H1 (cell line): Measurements from ENCODE around the gene ANKFY1. TPM values are rescaled to one million over a fixed set of nuclear protein-coding genes. Genes with fewer than 3 reads are reported as not detected.
A peak's percentile ranks its signal among the peaks of the same experiment; 100 is the strongest.

Source experiments
- CTCF ChIA-PET: fragments of 300-600 bp; sonication (Branson Sonifier 250); formaldehyde crosslinking; loops from one replicate; lab custom pipeline; 2021; ENCODE audit not compliant: partially characterized antibody; lab: Charles Lee
- POLR2A ChIA-PET: fragments of 300-600 bp; sonication (Branson Sonifier 250); formaldehyde crosslinking; loops from one replicate; lab custom pipeline; 2021; ENCODE audit warnings: inconsistent platforms; ENCODE audit not compliant: partially characterized antibody; lab: Charles Lee
- DNase-seq, 2 experiments: peaks; one replicate each; pipeline versions ENCODE4 v3.0.0 to v3.0.0-alpha.2; 2010 to 2022; ENCODE audit warnings: low spot score in 2 of 2, low read depth in 1 of 2, mixed read lengths in 1 of 2
- FAIRE-seq: peaks from 2 replicates; lab custom pipeline; 2011; peaks lifted over from hg19 to GRCh38; lab: Jason Lieb, UNC
- H2AFZ ChIP-seq: 2 replicates; pipeline ENCODE4 v1.8.1; 2012; ENCODE audit warnings: low read length, inconsistent platforms
- H2AK5ac ChIP-seq: 2 replicates; pipeline ENCODE4 v1.6.1; 2013; ENCODE audit warnings: low read depth, low read length
- H2BK120ac ChIP-seq: replicated peaks from 2 replicates; pipeline ENCODE3; 2013; ENCODE audit warnings: low read depth, low read length, inconsistent platforms
- H2BK12ac ChIP-seq: 2 replicates; pipeline ENCODE4 v1.6.1; 2013; ENCODE audit warnings: low read depth, low read length
- H2BK15ac ChIP-seq: 2 replicates; pipeline ENCODE4 v1.6.1; 2013; ENCODE audit warnings: low read length
- H2BK20ac ChIP-seq: 2 replicates; pipeline ENCODE4 v1.6.1; 2013; ENCODE audit warnings: low read length
- H2BK5ac ChIP-seq: 2 replicates; pipeline ENCODE4 v1.6.1; 2013; ENCODE audit warnings: low read depth, low read length
- H3K14ac ChIP-seq: 2 replicates; pipeline ENCODE4 v1.6.1; 2013; ENCODE audit warnings: inconsistent platforms; ENCODE audit not compliant: insufficient read length
- H3K18ac ChIP-seq: 2 replicates; pipeline ENCODE4 v1.6.1; 2013; ENCODE audit warnings: low read length; ENCODE audit errors: extremely low read depth
- H3K23ac ChIP-seq: 2 replicates; pipeline ENCODE4 v1.6.1; 2013; ENCODE audit warnings: inconsistent platforms; ENCODE audit not compliant: insufficient read length
- H3K23me2 ChIP-seq: 2 replicates; pipeline ENCODE4 v1.6.1; 2013; ENCODE audit warnings: low read depth, low read length
- H3K27ac ChIP-seq: 2 replicates; pipeline ENCODE4 v1.6.1; 2011; ENCODE audit warnings: low read depth, low read length, inconsistent platforms
- H3K27me3 ChIP-seq, 4 experiments: replicated peaks in 1 of 4; 1 replicate in 1 of 4; 2 replicates in 3 of 4; pipeline versions ENCODE4 v1.6.1 to v1.8.1; 2011 to 2013; ENCODE audit warnings: low read length in 3 of 4, mild to moderate bottlenecking in 3 of 4, inconsistent platforms in 2 of 4, mixed read lengths in 2 of 4, moderate library complexity in 1 of 4; ENCODE audit not compliant: control insufficient read depth in 3 of 4, insufficient read depth in 3 of 4; ENCODE audit errors: extremely low read depth in 1 of 4
- H3K36me3 ChIP-seq, 4 experiments: 2 replicates each; pipeline versions ENCODE4 v1.6.1 to v1.8.1; 2011 to 2013; ENCODE audit warnings: mild to moderate bottlenecking in 4 of 4, low read length in 3 of 4, moderate library complexity in 2 of 4, control low read depth in 1 of 4, inconsistent platforms in 1 of 4; ENCODE audit not compliant: insufficient read depth in 4 of 4, control insufficient read depth in 2 of 4
- H3K4ac ChIP-seq: replicated peaks from 2 replicates; pipeline ENCODE3; 2013; ENCODE audit warnings: low read length, low read depth, mixed read lengths, inconsistent platforms; ENCODE audit not compliant: insufficient read length
- H3K4me1 ChIP-seq, 4 experiments: replicated peaks in 1 of 4; 1 replicate in 1 of 4; 2 replicates in 3 of 4; pipeline versions ENCODE4 v1.6.1 to v1.8.1; 2011 to 2013; ENCODE audit warnings: low read length in 3 of 4, inconsistent platforms in 2 of 4, mixed read lengths in 1 of 4; ENCODE audit not compliant: insufficient read depth in 4 of 4, control insufficient read depth in 3 of 4
- H3K4me2 ChIP-seq, 2 experiments: 2 replicates each; pipeline versions ENCODE4 v1.6.1 to v1.8.1; 2011 to 2013; ENCODE audit warnings: low read depth in 2 of 2, low read length in 2 of 2, control low read depth in 1 of 2, inconsistent platforms in 1 of 2, mild to moderate bottlenecking in 1 of 2; ENCODE audit not compliant: insufficient read depth in 1 of 2
- H3K4me3 ChIP-seq, 4 experiments: fragments of 200-600, 300-600 bp in 1 of 4; sonication (generic), shearing (Covaris generic), sonication (Bioruptor Twin) in 1 of 4; 2 replicates each; pipeline versions ENCODE4 v1.5.1 to v1.8.1; 2011 to 2016; ENCODE audit warnings: low read length in 4 of 4, low read depth in 3 of 4, control low read depth in 2 of 4, inconsistent platforms in 2 of 4, mild to moderate bottlenecking in 2 of 4, mixed read lengths in 1 of 4, moderate library complexity in 1 of 4; ENCODE audit not compliant: insufficient read depth in 2 of 4; ENCODE audit errors: extremely low read depth in 1 of 4
- H3K56ac ChIP-seq: replicated peaks from 2 replicates; pipeline ENCODE3; 2013; ENCODE audit warnings: low read depth, mild to moderate bottlenecking, mixed read lengths, low read length, inconsistent platforms; ENCODE audit not compliant: insufficient read length
- H3K79me1 ChIP-seq: 2 replicates; pipeline ENCODE4 v1.6.1; 2013; ENCODE audit warnings: low read depth, low read length, control low read depth
- H3K79me2 ChIP-seq, 2 experiments: 2 replicates each; pipeline versions ENCODE4 v1.6.1 to v1.8.1; 2012 to 2013; ENCODE audit warnings: low read length in 2 of 2, mild to moderate bottlenecking in 2 of 2, inconsistent platforms in 1 of 2; ENCODE audit not compliant: insufficient read depth in 2 of 2, control insufficient read depth in 1 of 2
- H3K9ac ChIP-seq, 4 experiments: replicated peaks in 1 of 4; 1 replicate in 1 of 4; 2 replicates in 3 of 4; pipeline versions ENCODE4 v1.6.1 to v1.8.1; 2011 to 2013; ENCODE audit warnings: low read depth in 3 of 4, low read length in 3 of 4, control low read depth in 2 of 4, mild to moderate bottlenecking in 2 of 4, moderate library complexity in 2 of 4, inconsistent platforms in 1 of 4; ENCODE audit errors: extremely low read depth in 1 of 4
- H3K9me3 ChIP-seq, 2 experiments: 2 replicates each; pipeline versions ENCODE4 v1.6.1 to v1.8.1; 2012 to 2013; ENCODE audit warnings: mild to moderate bottlenecking in 2 of 2, moderate library complexity in 2 of 2, control low read depth in 1 of 2, inconsistent platforms in 1 of 2, low read depth in 1 of 2, low read length in 1 of 2, mixed read lengths in 1 of 2; ENCODE audit not compliant: insufficient read depth in 2 of 2
- H4K20me1 ChIP-seq, 2 experiments: replicated peaks in 1 of 2; 2 replicates each; pipeline versions ENCODE3 to v1.8.1; 2011 to 2013; ENCODE audit warnings: inconsistent platforms in 2 of 2, low read length in 2 of 2, mild to moderate bottlenecking in 1 of 2; ENCODE audit not compliant: insufficient read depth in 2 of 2, control insufficient read depth in 1 of 2
- H4K5ac ChIP-seq: 2 replicates; pipeline ENCODE4 v1.6.1; 2013; ENCODE audit warnings: low read length, low read depth, mixed read lengths, inconsistent platforms; ENCODE audit not compliant: insufficient read length
- H4K8ac ChIP-seq: 2 replicates; pipeline ENCODE4 v1.8.0; 2013; ENCODE audit warnings: mild to moderate bottlenecking, moderate library complexity, low read length, inconsistent platforms; ENCODE audit not compliant: insufficient read depth; ENCODE audit errors: extremely low read depth
- H4K91ac ChIP-seq: replicated peaks from 2 replicates; pipeline ENCODE3; 2013; ENCODE audit warnings: low read length, mixed read lengths, inconsistent platforms; ENCODE audit not compliant: insufficient read length
- ATF3 ChIP-seq: IDR thresholded peaks from 2 replicates; pipeline ENCODE4 v1.6.1; 2011; ENCODE audit warnings: low read depth, mild to moderate bottlenecking, low read length; ENCODE audit not compliant: insufficient read depth
- CTBP2 ChIP-seq: IDR thresholded peaks from 2 replicates; pipeline ENCODE4 v1.7.0; 2011; ENCODE audit warnings: borderline replicate concordance, mild to moderate bottlenecking, moderate library complexity, mixed read lengths, low read length; ENCODE audit not compliant: insufficient read depth, insufficient read length
- PHF8 ChIP-seq: fragments of 200-600 bp; sonication (generic); conservative IDR thresholded peaks from 2 replicates; pipeline ENCODE4 v1.7.1; 2012; ENCODE audit warnings: low read depth, mild to moderate bottlenecking, inconsistent platforms, low read length, moderate library complexity
- RBBP5 ChIP-seq: IDR thresholded peaks from 2 replicates; pipeline ENCODE4 v1.7.1; 2012; ENCODE audit warnings: low read depth, mild to moderate bottlenecking, inconsistent platforms, low read length, moderate library complexity, borderline replicate concordance
- SIN3A ChIP-seq, 2 experiments: IDR thresholded peaks in 1 of 2; conservative IDR thresholded peaks in 1 of 2; 2 replicates each; pipeline ENCODE4 v1.6.1; 2011 to 2012; ENCODE audit warnings: low read length in 2 of 2, improper control_type of control experiment in 1 of 2, low read depth in 1 of 2, mild to moderate bottlenecking in 1 of 2
- SP1 ChIP-seq: IDR thresholded peaks from 2 replicates; pipeline ENCODE4 v1.6.1; 2011; ENCODE audit warnings: low read depth, low read length
- SP2 ChIP-seq: IDR thresholded peaks from 2 replicates; pipeline ENCODE4 v1.6.1; 2012; ENCODE audit warnings: mild to moderate bottlenecking, low read length, inconsistent platforms
- SP4 ChIP-seq: IDR thresholded peaks from 2 replicates; pipeline ENCODE4 v1.6.1; 2012; ENCODE audit warnings: low read length, inconsistent platforms
- WGBS, 2 experiments: shearing (Covaris generic) in 1 of 2; methylation state at CpG; one replicate each; pipeline versions ENCODE4 v1.1.6 to v1.1.7; 2013 to 2015; ENCODE audit warnings: low lambda C conversion rate in 2 of 2, mixed read lengths in 2 of 2, inconsistent platforms in 1 of 2, low coverage in 1 of 2, missing lambda C conversion rate in 1 of 2; ENCODE audit not compliant: insufficient replicate concordance in 2 of 2, insufficient coverage in 1 of 2, insufficient read length in 1 of 2; ENCODE audit errors: extremely low coverage in 1 of 2, missing lambda C conversion rate in 1 of 2; 5-methylcytosine and 5-hydroxymethylcytosine counted together
- polyA plus RNA-seq, 7 experiments: library from polyadenylated mRNA; depleted of rRNA in 3 of 7; stranded (reverse) in 5 of 7; unstranded in 2 of 7; fragments of >200 nt in 5 of 7; fragments of 200-250 nt in 2 of 7; gene quantifications; 1 replicate in 5 of 7; 2 replicates in 1 of 7; 4 replicates in 1 of 7; pipeline versions ENCODE4 v1.2.1 to v1.2.3, GENCODE V29; 2011 to 2013; ENCODE audit warnings: missing spikeins in 2 of 7, mixed read lengths in 2 of 7
- total RNA-seq: library from RNA; stranded (reverse); fragmentation: NEBNext Ultra II Directional; extraction: Animal tissue kit (Norgen Biotek cat#: 25700); gene quantifications from 2 replicates; pipeline ENCODE4 v1.2.1, GENCODE V29; 2021
- TF ChIP-seq, protein P1 (sequence below): IDR thresholded peaks from 2 replicates; pipeline ENCODE4 v1.6.1; 2011; ENCODE audit warnings: low read length, improper control_type of control experiment

ANKFY1 gene
- total and polyA plus RNA-seq, 2 of the 8 experiments (the other 6 are each of a cell fraction or from before 2014, with no cell fraction given), result 28.3 to 45.3 TPM

DNA sequence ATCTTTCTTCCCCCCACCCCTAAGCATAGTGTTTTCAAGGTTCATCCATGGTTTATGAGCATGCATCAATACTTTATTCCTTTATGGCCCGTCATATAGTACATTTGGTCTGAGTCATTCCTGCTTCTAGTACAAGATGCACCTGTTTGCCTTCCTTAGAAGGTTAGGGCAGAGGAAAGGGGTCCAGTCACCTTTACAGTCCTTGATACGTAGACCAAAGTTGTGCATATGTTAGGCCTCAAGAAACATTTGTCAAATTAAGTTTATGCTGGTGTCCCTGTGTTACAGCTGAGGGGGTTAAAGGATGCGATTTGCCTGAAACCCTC lies 119.4 kb downstream of the ANKFY1 start:
- no peaks in the 10 kb centered on the region; the same call in 1 of the 2 replicates for H3K79me1 ChIP-seq
- no peak overlapping the region for H2BK120ac ChIP-seq
- DNase-seq, result no peak
- CTCF ChIA-PET, result interaction anchor here (1.4 to 2.9 kb wide), 3 partner anchors 12 to 14 kb away, joined by 4 to 10 read pairs (median 9); no protein-coding TSS in a partner anchor
- WGBS, 2 experiments, result 82% methylated on average over 3 of the region's 3 CpGs; no CpG with 5 or more reads in 1 of the 2 experiments
- no peak overlapping the region for H3K4ac ChIP-seq
- no peaks in the 10 kb centered on the region for H3K9me3 ChIP-seq
- H3K4me2 ChIP-seq, result peak overlapping the region; percentile 70 to 84
- H3K23ac ChIP-seq, result no peak overlapping the region
- no peak overlapping the region for H3K56ac ChIP-seq
- H3K36me3 ChIP-seq, result no peaks in the 10 kb centered on the region
- no peak overlapping the region for H2BK12ac ChIP-seq
- H2BK20ac ChIP-seq, result no peak overlapping the region
- H2BK15ac ChIP-seq, result no peak overlapping the region
- TF ChIP-seq RBBP5, result no peak
- TF ChIP-seq CTBP2, result no peak
- TF ChIP-seq SIN3A (conservative IDR thresholded peaks at IDR 0.05 in 1 of 2, IDR thresholded peaks at IDR 0.05 in 1 of 2; ENCODE audit: low read depth in 1 of 2, low read length in 2 of 2), result no peak
- no peak for TF ChIP-seq ATF3
- TF ChIP-seq SP4, result no peak
- no peak for TF ChIP-seq SP1
- TF ChIP-seq PHF8, result no peak
- TF ChIP-seq, protein P1, sequence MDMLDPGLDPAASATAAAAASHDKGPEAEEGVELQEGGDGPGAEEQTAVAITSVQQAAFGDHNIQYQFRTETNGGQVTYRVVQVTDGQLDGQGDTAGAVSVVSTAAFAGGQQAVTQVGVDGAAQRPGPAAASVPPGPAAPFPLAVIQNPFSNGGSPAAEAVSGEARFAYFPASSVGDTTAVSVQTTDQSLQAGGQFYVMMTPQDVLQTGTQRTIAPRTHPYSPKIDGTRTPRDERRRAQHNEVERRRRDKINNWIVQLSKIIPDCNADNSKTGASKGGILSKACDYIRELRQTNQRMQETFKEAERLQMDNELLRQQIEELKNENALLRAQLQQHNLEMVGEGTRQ, result no peak
- TF ChIP-seq SP2, result no peak
- no peak overlapping the region for H4K5ac ChIP-seq
- peak overlapping the region; percentile 50 to 94 (median 90) for H3K4me3 ChIP-seq
- H3K79me2 ChIP-seq, result peaks cover 0 to 25% of the 10 kb centered on the region in 2 experiments; a peak in 2 of 4 replicates
- H3K23me2 ChIP-seq, result peaks cover 6% of the 10 kb centered on the region; the same call in 1 of the 2 replicates
- no peak overlapping the region for H2AK5ac ChIP-seq
- no peak for FAIRE-seq
- no peak overlapping the region; the same call in 1 of the 2 replicates for H3K27ac ChIP-seq
- H2BK5ac ChIP-seq, result peak overlapping the region; percentile 90; the same call in 1 of the 2 replicates
- no peak overlapping the region for H3K14ac ChIP-seq
- peak overlapping the region in 3 of 4 experiments; percentile 53 to 90 (median 60); a peak in 6 of 7 replicates for H3K9ac ChIP-seq
- H3K18ac ChIP-seq, result no peak overlapping the region
- H3K4me1 ChIP-seq, result peaks cover 0 to 4% (median 1%) of the 10 kb centered on the region in 4 experiments; a peak in 2 of 7 replicates
- POLR2A ChIA-PET, result interaction anchor here (1.4 to 7.9 kb wide), 5 partner anchors 15 to 299 kb away, joined by 4 to 117 read pairs (median 6); partner anchors contain the start of genes NCBP3 and UBE2G1
- no peak overlapping the region for H2AFZ ChIP-seq
- no peak overlapping the region for H4K8ac ChIP-seq
- H4K20me1 ChIP-seq, result peaks cover 0 to 1% of the 10 kb centered on the region in 2 experiments
- no peak overlapping the region for H4K91ac ChIP-seq
- no peaks in the 10 kb centered on the region for H3K27me3 ChIP-seq
